Panc1 (cell line): ENCODE measurements around the gene PAPPA. TPM values are rescaled to one million over a fixed set of nuclear protein-coding genes. Genes with fewer than 3 reads are reported as not detected.

Source experiments
- ATAC-seq: fragments of 200-7000 bp; cut with Tn5 transposase; 2 replicates; pipeline ENCODE4 v1.9.1; 2020; ENCODE audit warnings: mild to moderate bottlenecking, moderate library complexity
- BruUV-seq: library from RNA; stranded (reverse); fragments of 400-500 nt; replicated peaks from 2 replicates; lab custom pipeline; 2021; lab: Mats Ljungman, UMichigan
- CTCF ChIA-PET: fragments of 300-600 bp; sonication (Branson Sonifier 250); formaldehyde crosslinking; loops from one replicate; lab custom pipeline; 2022; ENCODE audit warnings: antibody characterized with exemption; lab: Charles Lee
- POLR2A ChIA-PET: fragments of 300-600 bp; sonication (Branson Sonifier 250); formaldehyde crosslinking; loops from one replicate; lab custom pipeline; 2022; ENCODE audit warnings: antibody characterized with exemption; lab: Charles Lee
- DNase-seq: peaks from one replicate; pipeline ENCODE4 v3.0.0-alpha.2; 2010; ENCODE audit warnings: low read depth, low spot score
- H3K27ac ChIP-seq: 2 replicates; pipeline ENCODE4 v1.5.1; 2011; ENCODE audit warnings: mild to moderate bottlenecking, low read length, inconsistent platforms
- H3K27me3 ChIP-seq: fragments of 200-500 bp; sonication (Bioruptor generic); 2 replicates; pipeline ENCODE4 v1.6.0; 2014; ENCODE audit warnings: low read length, inconsistent platforms; ENCODE audit not compliant: control insufficient read depth, insufficient read depth
- H3K36me3 ChIP-seq: fragments of 200-500 bp; sonication (Bioruptor generic); 2 replicates; pipeline ENCODE4 v1.5.1; 2014; ENCODE audit warnings: inconsistent platforms, mild to moderate bottlenecking, low read length, moderate library complexity; ENCODE audit not compliant: control insufficient read depth, insufficient read depth
- H3K4me1 ChIP-seq: 2 replicates; pipeline ENCODE4 v1.5.1; 2011; ENCODE audit warnings: inconsistent platforms, mild to moderate bottlenecking, low read length, moderate library complexity; ENCODE audit not compliant: control insufficient read depth, insufficient read depth
- H3K4me3 ChIP-seq, 2 experiments: 2 replicates each; pipeline ENCODE4 v1.5.1; 2011 to 2012; ENCODE audit warnings: low read depth in 2 of 2, low read length in 2 of 2, mild to moderate bottlenecking in 2 of 2, inconsistent platforms in 1 of 2, moderate library complexity in 1 of 2
- H3K9me3 ChIP-seq: fragments of 200-500 bp; sonication (Bioruptor generic); 2 replicates; pipeline ENCODE4 v1.5.1; 2014; ENCODE audit warnings: low read depth, mild to moderate bottlenecking, inconsistent platforms, low read length, moderate library complexity; ENCODE audit not compliant: control insufficient read depth, insufficient read depth
- POLR2AphosphoS5 ChIP-seq: IDR thresholded peaks from 2 replicates; pipeline ENCODE4 v1.6.1; 2012; ENCODE audit warnings: mild to moderate bottlenecking, low read depth, low read length, moderate library complexity
- SIN3A ChIP-seq: IDR thresholded peaks from 2 replicates; pipeline ENCODE4 v1.6.1; 2012; ENCODE audit warnings: low read depth, mild to moderate bottlenecking, low read length, moderate library complexity, borderline replicate concordance; ENCODE audit not compliant: insufficient read depth
- TCF7L2 ChIP-seq: IDR thresholded peaks from 2 replicates; pipeline ENCODE4 v1.6.1; 2011; ENCODE audit warnings: mild to moderate bottlenecking, low read depth, low read length, inconsistent platforms
- in situ Hi-C: cut with HindIII; loops from 2 replicates; pipeline ENCODE4 v1.10.0; 2016; ENCODE audit warnings: low sequenced_read_pairs, low pct_unique_long_range_greater_than_20kb
- intact Hi-C: fragments of 100-400 bp; cut with micrococcal nuclease; formaldehyde crosslinking; loops from one replicate; pipeline ENCODE4 v1.10.0; 2022; ENCODE audit not compliant: unreplicated experiment
- total RNA-seq: library from RNA; stranded (reverse); gene quantifications from one replicate; pipeline ENCODE4 v1.2.1, GENCODE V29; 2021; ENCODE audit not compliant: unreplicated experiment
- TF ChIP-seq, protein P1 (sequence below), 2 experiments: IDR thresholded peaks; 2 replicates each; pipeline ENCODE4 v1.6.1; 2011 to 2012; ENCODE audit warnings: low read depth in 2 of 2, control low read depth in 1 of 2, low read length in 1 of 2, mild to moderate bottlenecking in 1 of 2, moderate library complexity in 1 of 2; ENCODE audit not compliant: insufficient read depth in 1 of 2
- TF ChIP-seq, protein P2 (sequence below): fragments of 450-650 bp; IDR thresholded peaks from 2 replicates; pipeline ENCODE4 v1.5.1; 2017; ENCODE audit warnings: mild to moderate bottlenecking

PAPPA gene
- total RNA-seq, 1 experiment from 2014 or later: 1.2 TPM

DNA sequence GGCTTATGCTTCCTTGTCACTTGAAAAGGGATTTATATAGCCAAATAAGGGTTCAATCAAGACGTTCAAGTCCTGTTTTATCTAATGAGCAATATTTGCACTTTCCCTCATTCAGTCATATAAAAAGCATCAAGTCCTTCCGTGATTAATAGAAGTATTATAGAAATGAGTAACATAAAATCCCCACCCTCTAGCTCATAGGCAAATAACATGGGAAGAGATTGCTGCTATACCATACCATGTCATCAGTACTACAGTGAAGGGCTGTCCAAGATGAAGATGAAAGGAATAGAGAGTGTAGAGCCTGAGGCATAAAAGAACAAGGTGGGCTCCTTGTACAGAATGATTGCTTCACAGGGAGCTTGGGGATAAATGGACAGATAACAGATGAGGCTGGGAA, 20.4 kb upstream of the PAPPA start:
- no TSS peak for BruUV-seq
- H3K9me3 ChIP-seq: no peaks in the 10 kb centered on the region
- TF ChIP-seq SIN3A: no peak
- H3K27ac ChIP-seq: no peak overlapping the region
- ATAC-seq (no peak), DNase-seq (no peak)
- intact Hi-C loops (no loop called here), in situ Hi-C loops (no loop called here)
- CTCF ChIA-PET: no interaction called here
- POLR2A ChIA-PET: no interaction called here
- H3K27me3 ChIP-seq: no peaks in the 10 kb centered on the region
- no peaks in the 10 kb centered on the region for H3K4me1 ChIP-seq
- H3K36me3 ChIP-seq: no peaks in the 10 kb centered on the region
- no peak overlapping the region for H3K4me3 ChIP-seq

DNA sequence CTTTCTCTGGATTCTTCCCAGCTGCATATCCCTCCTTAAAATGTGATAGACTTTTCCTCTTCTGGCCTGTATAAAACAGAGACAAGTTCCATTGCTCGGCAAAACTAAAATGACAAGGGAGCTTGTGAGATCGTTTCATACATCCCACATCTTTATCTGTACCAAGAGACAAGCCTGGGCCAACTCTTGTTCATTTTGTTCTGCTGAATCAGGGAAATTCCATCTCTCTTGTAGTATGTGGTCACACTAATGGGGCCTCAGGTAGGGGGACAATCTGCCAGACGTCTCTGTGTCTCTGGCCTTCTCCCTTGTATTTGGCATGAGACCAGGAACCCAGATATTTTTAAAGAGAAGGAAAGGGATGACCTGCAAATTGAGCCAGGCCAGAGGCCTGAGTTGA, 18.6 kb upstream of the PAPPA start:
- Histone ChIP-seq H3K4me3 (no peak overlapping the region), H3K27me3 (no peaks in the 10 kb centered on the region), H3K4me1 (no peaks in the 10 kb centered on the region), H3K9me3 (no peaks in the 10 kb centered on the region), H3K27ac (no peak overlapping the region), H3K36me3 (no peaks in the 10 kb centered on the region)
- TF ChIP-seq, protein P1, sequence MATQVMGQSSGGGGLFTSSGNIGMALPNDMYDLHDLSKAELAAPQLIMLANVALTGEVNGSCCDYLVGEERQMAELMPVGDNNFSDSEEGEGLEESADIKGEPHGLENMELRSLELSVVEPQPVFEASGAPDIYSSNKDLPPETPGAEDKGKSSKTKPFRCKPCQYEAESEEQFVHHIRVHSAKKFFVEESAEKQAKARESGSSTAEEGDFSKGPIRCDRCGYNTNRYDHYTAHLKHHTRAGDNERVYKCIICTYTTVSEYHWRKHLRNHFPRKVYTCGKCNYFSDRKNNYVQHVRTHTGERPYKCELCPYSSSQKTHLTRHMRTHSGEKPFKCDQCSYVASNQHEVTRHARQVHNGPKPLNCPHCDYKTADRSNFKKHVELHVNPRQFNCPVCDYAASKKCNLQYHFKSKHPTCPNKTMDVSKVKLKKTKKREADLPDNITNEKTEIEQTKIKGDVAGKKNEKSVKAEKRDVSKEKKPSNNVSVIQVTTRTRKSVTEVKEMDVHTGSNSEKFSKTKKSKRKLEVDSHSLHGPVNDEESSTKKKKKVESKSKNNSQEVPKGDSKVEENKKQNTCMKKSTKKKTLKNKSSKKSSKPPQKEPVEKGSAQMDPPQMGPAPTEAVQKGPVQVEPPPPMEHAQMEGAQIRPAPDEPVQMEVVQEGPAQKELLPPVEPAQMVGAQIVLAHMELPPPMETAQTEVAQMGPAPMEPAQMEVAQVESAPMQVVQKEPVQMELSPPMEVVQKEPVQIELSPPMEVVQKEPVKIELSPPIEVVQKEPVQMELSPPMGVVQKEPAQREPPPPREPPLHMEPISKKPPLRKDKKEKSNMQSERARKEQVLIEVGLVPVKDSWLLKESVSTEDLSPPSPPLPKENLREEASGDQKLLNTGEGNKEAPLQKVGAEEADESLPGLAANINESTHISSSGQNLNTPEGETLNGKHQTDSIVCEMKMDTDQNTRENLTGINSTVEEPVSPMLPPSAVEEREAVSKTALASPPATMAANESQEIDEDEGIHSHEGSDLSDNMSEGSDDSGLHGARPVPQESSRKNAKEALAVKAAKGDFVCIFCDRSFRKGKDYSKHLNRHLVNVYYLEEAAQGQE (IDR thresholded peaks at IDR 0.05; ENCODE audit: insufficient read depth in 1 of 2, low read depth in 2 of 2, low read length in 1 of 2): no peak
- TF ChIP-seq POLR2AphosphoS5 (no peak), TCF7L2 (no peak), SIN3A (no peak)
- TF ChIP-seq, protein P2, sequence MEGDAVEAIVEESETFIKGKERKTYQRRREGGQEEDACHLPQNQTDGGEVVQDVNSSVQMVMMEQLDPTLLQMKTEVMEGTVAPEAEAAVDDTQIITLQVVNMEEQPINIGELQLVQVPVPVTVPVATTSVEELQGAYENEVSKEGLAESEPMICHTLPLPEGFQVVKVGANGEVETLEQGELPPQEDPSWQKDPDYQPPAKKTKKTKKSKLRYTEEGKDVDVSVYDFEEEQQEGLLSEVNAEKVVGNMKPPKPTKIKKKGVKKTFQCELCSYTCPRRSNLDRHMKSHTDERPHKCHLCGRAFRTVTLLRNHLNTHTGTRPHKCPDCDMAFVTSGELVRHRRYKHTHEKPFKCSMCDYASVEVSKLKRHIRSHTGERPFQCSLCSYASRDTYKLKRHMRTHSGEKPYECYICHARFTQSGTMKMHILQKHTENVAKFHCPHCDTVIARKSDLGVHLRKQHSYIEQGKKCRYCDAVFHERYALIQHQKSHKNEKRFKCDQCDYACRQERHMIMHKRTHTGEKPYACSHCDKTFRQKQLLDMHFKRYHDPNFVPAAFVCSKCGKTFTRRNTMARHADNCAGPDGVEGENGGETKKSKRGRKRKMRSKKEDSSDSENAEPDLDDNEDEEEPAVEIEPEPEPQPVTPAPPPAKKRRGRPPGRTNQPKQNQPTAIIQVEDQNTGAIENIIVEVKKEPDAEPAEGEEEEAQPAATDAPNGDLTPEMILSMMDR: no peak
- no peak for ATAC-seq
- in situ Hi-C loops (no loop called here), intact Hi-C loops (no loop called here)
- BruUV-seq: no TSS peak
- DNase-seq: no peak
- CTCF ChIA-PET: no interaction called here
- POLR2A ChIA-PET: no interaction called here

DNA sequence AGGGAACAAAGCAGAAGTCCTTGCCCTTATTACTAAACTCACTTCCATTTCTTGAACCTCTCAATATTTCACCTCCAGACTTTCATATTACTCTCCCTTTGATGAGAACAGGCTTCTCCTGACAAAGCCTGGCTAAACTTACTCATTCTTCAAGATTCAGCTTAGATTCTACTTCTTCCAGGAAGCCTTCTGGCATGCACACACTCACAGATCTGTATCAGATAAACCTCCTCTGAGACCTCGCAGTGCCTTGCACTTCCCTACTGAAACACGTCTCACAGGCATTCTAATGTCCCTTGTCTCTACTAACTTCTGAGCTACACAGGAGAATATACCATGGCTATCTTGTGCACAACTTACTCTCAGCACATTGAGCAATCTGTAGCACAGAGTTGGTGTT, 16.6 kb upstream of the PAPPA start:
- intact Hi-C loops (no loop called here), in situ Hi-C loops (no loop called here)
- H3K27me3 ChIP-seq: no peaks in the 10 kb centered on the region
- no peak overlapping the region for H3K27ac ChIP-seq
- H3K36me3 ChIP-seq: no peaks in the 10 kb centered on the region
- DNase-seq (no peak), ATAC-seq (no peak)
- no TSS peak for BruUV-seq
- TF ChIP-seq, protein P2: no peak
- no peak for TF ChIP-seq SIN3A
- TF ChIP-seq, protein P1 (IDR thresholded peaks at IDR 0.05; ENCODE audit: insufficient read depth in 1 of 2, low read depth in 2 of 2, low read length in 1 of 2): no peak
- TF ChIP-seq POLR2AphosphoS5: no peak
- no peak for TF ChIP-seq TCF7L2
- H3K4me3 ChIP-seq: no peak overlapping the region
- H3K9me3 ChIP-seq: no peaks in the 10 kb centered on the region
- H3K4me1 ChIP-seq: no peaks in the 10 kb centered on the region
- CTCF ChIA-PET: no interaction called here
- POLR2A ChIA-PET: no interaction called here
